Mesendoderm (in vitro differentiated cells): ENCODE results near the gene GCNT3. TPM values are rescaled to one million over a fixed set of nuclear protein-coding genes. Genes with fewer than 3 reads are reported as not detected.

ENCODE experiments used
- DNase-seq: peaks from one replicate; pipeline ENCODE4 v3.0.0; 2013
- H2AK5ac ChIP-seq: 2 replicates; pipeline ENCODE4 v1.6.1; 2013; ENCODE audit warnings: low read length, inconsistent platforms
- H2BK120ac ChIP-seq: 2 replicates; pipeline ENCODE4 v1.6.1; 2013; ENCODE audit warnings: low read depth, mild to moderate bottlenecking, low read length, moderate library complexity, mixed read lengths
- H2BK15ac ChIP-seq: replicated peaks from 2 replicates; pipeline ENCODE4 v1.6.1; 2013; ENCODE audit warnings: low read depth, mild to moderate bottlenecking, moderate library complexity
- H2BK5ac ChIP-seq: 2 replicates; pipeline ENCODE4 v1.6.1; 2013; ENCODE audit warnings: low read length, inconsistent platforms
- H3K18ac ChIP-seq: 2 replicates; pipeline ENCODE4 v1.6.1; 2013; ENCODE audit warnings: mild to moderate bottlenecking, low read length, mixed read lengths
- H3K23ac ChIP-seq: one replicate; pipeline ENCODE4 v1.6.1; 2013; ENCODE audit warnings: low read length
- H3K27ac ChIP-seq: 2 replicates; pipeline ENCODE4 v1.5.1; 2013; ENCODE audit warnings: low read depth, mild to moderate bottlenecking, inconsistent platforms, low read length, moderate library complexity
- H3K27me3 ChIP-seq: 2 replicates; pipeline ENCODE4 v1.6.1; 2013; ENCODE audit warnings: low read length, control low read depth, mild to moderate bottlenecking, inconsistent platforms; ENCODE audit not compliant: insufficient read depth, poor library complexity
- H3K36me3 ChIP-seq: 2 replicates; pipeline ENCODE4 v1.6.1; 2013; ENCODE audit warnings: low read length, inconsistent platforms; ENCODE audit not compliant: control insufficient read depth, insufficient read depth
- H3K4ac ChIP-seq: one replicate; pipeline ENCODE4 v1.6.1; 2013; ENCODE audit warnings: low read depth, mild to moderate bottlenecking, low read length, moderate library complexity
- H3K4me1 ChIP-seq: 2 replicates; pipeline ENCODE4 v1.6.1; 2013; ENCODE audit warnings: low read depth, low read length, inconsistent platforms; ENCODE audit not compliant: control insufficient read depth
- H3K4me2 ChIP-seq: 2 replicates; pipeline ENCODE4 v1.6.1; 2013; ENCODE audit warnings: low read length
- H3K4me3 ChIP-seq: 2 replicates; pipeline ENCODE4 v1.5.1; 2013; ENCODE audit warnings: mild to moderate bottlenecking, low read length
- H3K56ac ChIP-seq: one replicate; pipeline ENCODE4 v1.6.1; 2013; ENCODE audit warnings: low read length
- H3K79me1 ChIP-seq: 2 replicates; pipeline ENCODE4 v1.6.1; 2013; ENCODE audit warnings: low read length, inconsistent platforms
- H3K79me2 ChIP-seq: 2 replicates; pipeline ENCODE4 v1.6.1; 2013; ENCODE audit warnings: mild to moderate bottlenecking, low read length; ENCODE audit not compliant: control insufficient read depth, insufficient read depth
- H3K9ac ChIP-seq: 2 replicates; pipeline ENCODE4 v1.6.1; 2013; ENCODE audit warnings: low read length, inconsistent platforms
- H4K5ac ChIP-seq: one replicate; pipeline ENCODE4 v1.6.1; 2013; ENCODE audit warnings: low read length
- H4K8ac ChIP-seq: one replicate; pipeline ENCODE4 v1.6.1; 2013; ENCODE audit warnings: low read depth, mild to moderate bottlenecking, control low read depth, low read length, moderate library complexity
- WGBS: extraction: QIAGEN DNeasy Blood & Tissue Kit; methylation state at CpG from one replicate; pipeline ENCODE4 v1.1.7; 2013; ENCODE audit warnings: low lambda C conversion rate, missing lambda C conversion rate; ENCODE audit not compliant: insufficient coverage; ENCODE audit errors: extremely low coverage; 5-methylcytosine and 5-hydroxymethylcytosine counted together
- small RNA-seq: library from polyadenylated mRNA; stranded (forward); fragments of <200 nt; extraction: miRNeasy Mini kit (QIAGEN cat#:217004); gene quantifications from one replicate; pipeline ENCODE3, GENCODE V24; 2013; ENCODE audit not compliant: insufficient read depth

Gene GCNT3

DNA sequence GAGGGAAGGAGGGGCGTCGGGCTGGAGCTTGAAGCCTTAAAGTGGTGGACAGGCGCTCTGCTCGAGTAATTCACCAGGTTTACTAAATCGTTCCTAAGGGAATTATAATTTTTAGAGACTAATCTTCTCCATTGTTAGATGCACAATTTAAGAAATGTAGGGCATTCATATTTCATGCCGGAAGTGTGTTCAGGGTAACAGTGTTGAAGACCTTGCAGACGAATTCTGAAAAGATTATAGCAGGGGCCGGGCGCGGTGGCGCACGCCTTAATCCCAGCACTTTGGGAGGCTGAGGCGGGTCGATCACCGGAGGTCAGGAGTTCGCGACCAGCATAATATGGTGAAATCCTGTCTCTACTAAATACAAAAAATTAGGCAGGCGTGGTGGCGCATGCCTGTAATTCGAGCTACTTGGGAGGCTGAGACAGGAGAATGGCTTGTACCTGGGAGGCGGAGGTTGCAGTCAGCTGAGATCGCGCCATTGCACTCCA, 46.1 kb downstream of the GCNT3 start:
- Histone ChIP-seq H3K36me3 (no peaks in the 10 kb centered on the region), H2AK5ac (no peak overlapping the region), H4K5ac (no peak overlapping the region), H3K56ac (no peak overlapping the region), H3K4ac (no peak overlapping the region), H4K8ac (no peak overlapping the region), H2BK5ac (no peak overlapping the region), H3K27me3 (no peaks in the 10 kb centered on the region), H3K9ac (no peak overlapping the region), H3K18ac (no peak overlapping the region), H3K23ac (no peak overlapping the region), H3K79me1 (peaks cover 25% of the 10 kb centered on the region), H3K4me3 (no peak overlapping the region), H2BK120ac (no peak overlapping the region), H3K79me2 (peaks cover 38% of the 10 kb centered on the region), H3K4me2 (no peak overlapping the region), H3K4me1 (peaks cover 8% of the 10 kb centered on the region), H3K27ac (no peak overlapping the region), H2BK15ac (no peak overlapping the region)
- no CpG with 5 or more reads among the region's 23 CpGs for WGBS
- no peak for DNase-seq

DNA sequence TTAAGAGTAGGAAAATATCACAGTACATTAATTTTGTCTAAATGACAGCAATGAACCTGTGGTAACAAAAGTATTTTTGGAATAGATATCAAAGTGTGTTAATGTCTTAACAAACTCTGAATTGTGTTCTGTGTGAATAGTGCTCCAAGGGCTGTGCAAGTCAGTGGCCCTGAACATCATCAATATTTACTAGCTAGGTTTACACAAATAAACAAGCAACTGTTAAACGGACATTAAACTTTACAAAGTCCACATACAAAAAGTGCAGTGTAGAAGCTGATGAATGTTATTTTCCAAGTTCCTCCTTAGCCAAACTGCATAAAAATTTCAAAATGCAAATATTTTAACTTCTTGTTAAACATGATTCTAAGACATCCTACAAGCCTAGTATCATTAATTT, 47.8 kb downstream of the GCNT3 start:
- Histone ChIP-seq H2BK15ac (no peak overlapping the region), H3K4ac (no peak overlapping the region), H2AK5ac (no peak overlapping the region), H3K4me2 (no peak overlapping the region), H3K36me3 (no peaks in the 10 kb centered on the region), H3K79me1 (peaks cover 14% of the 10 kb centered on the region), H3K79me2 (peaks cover 25% of the 10 kb centered on the region), H3K23ac (no peak overlapping the region), H3K4me3 (no peak overlapping the region), H3K9ac (no peak overlapping the region), H3K4me1 (peaks cover 8% of the 10 kb centered on the region), H2BK5ac (no peak overlapping the region), H3K27ac (no peak overlapping the region), H4K5ac (no peak overlapping the region), H2BK120ac (no peak overlapping the region), H3K18ac (no peak overlapping the region), H3K27me3 (no peaks in the 10 kb centered on the region), H4K8ac (no peak overlapping the region), H3K56ac (no peak overlapping the region)
- no CpG with 5 or more reads among the region's 1 CpG for whole genome bisulfite sequencing
- no peak for DNase-seq

DNA sequence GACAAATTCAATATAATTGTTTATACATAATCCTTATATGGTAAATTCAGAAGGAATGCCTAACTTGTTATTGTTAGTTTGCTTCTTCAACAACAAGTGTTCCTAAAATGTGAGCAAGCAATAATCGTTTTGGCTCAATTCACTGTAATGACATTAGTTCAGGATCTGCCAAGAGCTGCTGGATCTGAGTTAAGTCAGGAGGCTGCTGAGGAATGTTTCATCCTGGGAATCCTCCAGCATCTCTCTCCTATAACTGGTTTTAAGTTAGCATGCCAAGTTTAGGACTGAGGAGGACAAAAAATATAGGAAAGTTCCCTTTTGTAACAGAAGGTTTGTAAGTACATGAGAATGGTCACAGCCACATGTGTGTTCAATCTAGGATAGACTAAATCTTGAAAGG, 50.7 kb downstream of the GCNT3 start:
- no peaks in the 10 kb centered on the region for H3K36me3 ChIP-seq
- no peaks in the 10 kb centered on the region for H3K27me3 ChIP-seq
- no peaks in the 10 kb centered on the region for H3K4me1 ChIP-seq
- no peak overlapping the region for H3K4me3 ChIP-seq
- H3K56ac ChIP-seq: no peak overlapping the region
- H2BK120ac ChIP-seq: no peak overlapping the region
- H2BK5ac ChIP-seq: no peak overlapping the region
- no peak overlapping the region for H3K23ac ChIP-seq
- no CpG with 5 or more reads among the region's 1 CpG for WGBS
- no peaks in the 10 kb centered on the region for H3K79me2 ChIP-seq
- H3K4ac ChIP-seq: no peak overlapping the region
- DNase-seq: no peak
- H3K18ac ChIP-seq: no peak overlapping the region
- no peak overlapping the region for H4K5ac ChIP-seq
- no peak overlapping the region for H4K8ac ChIP-seq
- no peak overlapping the region for H3K4me2 ChIP-seq
- no peak overlapping the region for H3K9ac ChIP-seq
- no peak overlapping the region for H2BK15ac ChIP-seq
- H3K27ac ChIP-seq: no peak overlapping the region
- no peaks in the 10 kb centered on the region for H3K79me1 ChIP-seq
- no peak overlapping the region for H2AK5ac ChIP-seq

DNA sequence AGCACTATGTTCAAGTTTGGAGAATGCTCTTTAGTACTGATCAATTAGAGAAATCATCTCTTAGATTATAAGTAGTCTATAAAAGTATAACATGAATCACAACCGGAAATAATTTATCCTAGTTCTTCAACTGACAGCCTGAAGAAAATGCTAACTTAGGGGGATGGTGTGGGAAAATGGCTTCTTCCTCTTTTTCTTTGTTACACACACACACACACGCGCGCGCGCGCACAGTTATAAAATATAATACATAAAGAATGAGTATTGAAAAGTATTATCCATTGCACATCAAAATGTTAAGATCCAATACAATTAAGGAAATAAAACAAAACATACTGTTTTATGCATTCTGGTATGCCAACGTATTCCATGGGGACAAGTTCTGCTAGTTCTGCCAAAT, 57.0 kb downstream of the GCNT3 start:
- Histone ChIP-seq H4K5ac (no peak overlapping the region), H3K79me1 (no peaks in the 10 kb centered on the region), H3K4me3 (no peak overlapping the region), H3K56ac (no peak overlapping the region), H3K27me3 (no peaks in the 10 kb centered on the region), H2BK120ac (no peak overlapping the region), H4K8ac (no peak overlapping the region), H3K23ac (no peak overlapping the region), H3K79me2 (no peaks in the 10 kb centered on the region), H3K27ac (no peak overlapping the region), H3K4ac (no peak overlapping the region), H3K36me3 (peaks cover 5% of the 10 kb centered on the region), H3K4me1 (no peaks in the 10 kb centered on the region), H2BK5ac (no peak overlapping the region), H3K4me2 (no peak overlapping the region), H3K9ac (no peak overlapping the region), H2BK15ac (no peak overlapping the region), H3K18ac (no peak overlapping the region), H2AK5ac (no peak overlapping the region)
- DNase-seq: no peak
- no CpG with 5 or more reads among the region's 8 CpGs for WGBS

Small RNA genes lying within 50 kb of the gene (small RNA-seq; reads per million reads assigned to genes)
- not detected for gene RNA5SP396
